ENCODE measurements around the gene GUCY2F.

The GUCY2F gene

GRCh38 chrX:109327251-109327650 is 154.6 kb downstream of the GUCY2F start:
- no peak for DNase-seq
